Activated CD8-positive, alpha-beta memory T cell treated with anti-CD3 and anti-CD28 coated beads for 36 hours (primary cell): ENCODE data around the gene SDHAF4. TPM values are rescaled to one million over a fixed set of nuclear protein-coding genes. Genes with fewer than 3 reads are reported as not detected.

Experiments used
- total RNA-seq, 2 experiments: library from RNA; stranded (reverse); gene quantifications; one replicate each; pipeline ENCODE4 v1.2.3, GENCODE V29; 2021

Gene SDHAF4
- total RNA-seq, 2 experiments from 2014 or later, result 11.0 to 12.2 TPM

Other genes starting within 250 kb of the SDHAF4 start
- 1 to 10 TPM; 6.0 to 6.9 TPM for gene FAM135A, start 153.4 kb upstream of the SDHAF4 start, total RNA-seq
- gene SMAP1, start 101.0 kb downstream of the SDHAF4 start, total RNA-seq, result 10 to 100 TPM; 22.1 to 23.6 TPM